ENCODE data around the gene STOML1. TPM values are rescaled to one million over a fixed set of nuclear protein-coding genes. Genes with fewer than 3 reads are reported as not detected.

The STOML1 gene
- total RNA-seq, 1 experiment from 2014 or later = 6.9 TPM

DNA sequence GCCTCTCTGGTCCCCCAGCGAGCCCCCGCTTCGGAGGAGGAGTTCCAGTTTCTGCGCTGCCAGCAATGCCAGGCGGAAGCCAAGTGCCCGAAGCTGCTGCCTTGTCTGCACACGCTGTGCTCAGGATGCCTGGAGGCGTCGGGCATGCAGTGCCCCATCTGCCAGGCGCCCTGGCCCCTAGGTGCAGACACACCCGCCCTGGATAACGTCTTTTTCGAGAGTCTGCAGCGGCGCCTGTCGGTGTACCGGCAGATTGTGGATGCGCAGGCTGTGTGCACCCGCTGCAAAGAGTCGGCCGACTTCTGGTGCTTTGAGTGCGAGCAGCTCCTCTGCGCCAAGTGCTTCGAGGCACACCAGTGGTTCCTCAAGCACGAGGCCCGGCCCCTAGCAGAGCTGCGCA, 5.9 kb upstream of the STOML1 start:
- intact Hi-C loops (cut with micrococcal nuclease; ENCODE audit: unreplicated experiment) = no loop called here
- POLR2A ChIA-PET = no interaction called here

DNA sequence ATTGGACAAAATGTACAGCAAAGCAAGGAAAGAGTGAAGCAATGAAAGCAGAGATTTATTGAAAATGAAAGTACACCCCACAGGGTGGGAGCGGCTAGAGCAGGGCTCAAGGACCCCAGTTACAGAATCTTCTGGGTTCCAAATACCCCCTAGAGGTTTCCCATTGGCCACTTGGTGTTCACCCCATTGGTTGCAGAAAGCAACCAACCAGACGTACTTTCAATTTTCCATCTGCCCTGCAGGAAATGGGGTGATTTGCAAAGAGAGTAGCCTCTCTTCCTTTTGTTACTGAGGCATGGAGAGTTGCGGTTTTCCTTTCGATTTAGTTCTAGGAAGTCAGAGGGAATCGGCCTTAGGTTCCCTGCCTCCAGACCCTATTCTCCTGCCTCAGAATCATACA, 4.8 kb upstream of the STOML1 start:
- Histone ChIP-seq H3K36me3 (ENCODE audit: control insufficient read depth, insufficient read depth, low read length) (no peaks in the 10 kb centered on the region; the same call in 1 of the 2 replicates), H3K4me3 (ENCODE audit: low read depth in 2 of 2, low read length in 2 of 2) (peak overlapping the region; percentile 82 to 89), H3K9me3 (ENCODE audit: control insufficient read depth, insufficient read depth, low read depth, low read length) (no peaks in the 10 kb centered on the region), H3K27ac (ENCODE audit: low read length) (peak overlapping the region; percentile 87), H3K27me3 (ENCODE audit: control insufficient read depth, insufficient read depth, low read length) (no peaks in the 10 kb centered on the region), H3K4me1 (ENCODE audit: control insufficient read depth, insufficient read depth, low read length) (peaks cover 31% of the 10 kb centered on the region)
- ATAC-seq = no peak
- in situ Hi-C loops (cut with HindIII; ENCODE audit: low pct_unique_long_range_greater_than_20kb, low sequenced_read_pairs) = no loop called here
- ChIA-PET POLR2A (no interaction called here), CTCF (interaction anchor here (0.5 to 1.1 kb wide), 4 partner anchors 10 to 497 kb away, joined by 3 to 4 read pairs (median 4); no protein-coding TSS in a partner anchor)
- TF ChIP-seq, protein P1, sequence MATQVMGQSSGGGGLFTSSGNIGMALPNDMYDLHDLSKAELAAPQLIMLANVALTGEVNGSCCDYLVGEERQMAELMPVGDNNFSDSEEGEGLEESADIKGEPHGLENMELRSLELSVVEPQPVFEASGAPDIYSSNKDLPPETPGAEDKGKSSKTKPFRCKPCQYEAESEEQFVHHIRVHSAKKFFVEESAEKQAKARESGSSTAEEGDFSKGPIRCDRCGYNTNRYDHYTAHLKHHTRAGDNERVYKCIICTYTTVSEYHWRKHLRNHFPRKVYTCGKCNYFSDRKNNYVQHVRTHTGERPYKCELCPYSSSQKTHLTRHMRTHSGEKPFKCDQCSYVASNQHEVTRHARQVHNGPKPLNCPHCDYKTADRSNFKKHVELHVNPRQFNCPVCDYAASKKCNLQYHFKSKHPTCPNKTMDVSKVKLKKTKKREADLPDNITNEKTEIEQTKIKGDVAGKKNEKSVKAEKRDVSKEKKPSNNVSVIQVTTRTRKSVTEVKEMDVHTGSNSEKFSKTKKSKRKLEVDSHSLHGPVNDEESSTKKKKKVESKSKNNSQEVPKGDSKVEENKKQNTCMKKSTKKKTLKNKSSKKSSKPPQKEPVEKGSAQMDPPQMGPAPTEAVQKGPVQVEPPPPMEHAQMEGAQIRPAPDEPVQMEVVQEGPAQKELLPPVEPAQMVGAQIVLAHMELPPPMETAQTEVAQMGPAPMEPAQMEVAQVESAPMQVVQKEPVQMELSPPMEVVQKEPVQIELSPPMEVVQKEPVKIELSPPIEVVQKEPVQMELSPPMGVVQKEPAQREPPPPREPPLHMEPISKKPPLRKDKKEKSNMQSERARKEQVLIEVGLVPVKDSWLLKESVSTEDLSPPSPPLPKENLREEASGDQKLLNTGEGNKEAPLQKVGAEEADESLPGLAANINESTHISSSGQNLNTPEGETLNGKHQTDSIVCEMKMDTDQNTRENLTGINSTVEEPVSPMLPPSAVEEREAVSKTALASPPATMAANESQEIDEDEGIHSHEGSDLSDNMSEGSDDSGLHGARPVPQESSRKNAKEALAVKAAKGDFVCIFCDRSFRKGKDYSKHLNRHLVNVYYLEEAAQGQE (IDR thresholded peaks at IDR 0.05; ENCODE audit: insufficient read depth in 1 of 2, low read depth in 2 of 2, low read length in 1 of 2) = no peak
- no peak for TF ChIP-seq POLR2AphosphoS5 (IDR thresholded peaks at IDR 0.05; ENCODE audit: low read depth, low read length)
- TF ChIP-seq TCF7L2 (IDR thresholded peaks at IDR 0.05; ENCODE audit: low read depth, low read length) = no peak
- no peak for TF ChIP-seq SIN3A (IDR thresholded peaks at IDR 0.05; ENCODE audit: borderline replicate concordance, insufficient read depth, low read depth, low read length)
- TF ChIP-seq, protein P2, sequence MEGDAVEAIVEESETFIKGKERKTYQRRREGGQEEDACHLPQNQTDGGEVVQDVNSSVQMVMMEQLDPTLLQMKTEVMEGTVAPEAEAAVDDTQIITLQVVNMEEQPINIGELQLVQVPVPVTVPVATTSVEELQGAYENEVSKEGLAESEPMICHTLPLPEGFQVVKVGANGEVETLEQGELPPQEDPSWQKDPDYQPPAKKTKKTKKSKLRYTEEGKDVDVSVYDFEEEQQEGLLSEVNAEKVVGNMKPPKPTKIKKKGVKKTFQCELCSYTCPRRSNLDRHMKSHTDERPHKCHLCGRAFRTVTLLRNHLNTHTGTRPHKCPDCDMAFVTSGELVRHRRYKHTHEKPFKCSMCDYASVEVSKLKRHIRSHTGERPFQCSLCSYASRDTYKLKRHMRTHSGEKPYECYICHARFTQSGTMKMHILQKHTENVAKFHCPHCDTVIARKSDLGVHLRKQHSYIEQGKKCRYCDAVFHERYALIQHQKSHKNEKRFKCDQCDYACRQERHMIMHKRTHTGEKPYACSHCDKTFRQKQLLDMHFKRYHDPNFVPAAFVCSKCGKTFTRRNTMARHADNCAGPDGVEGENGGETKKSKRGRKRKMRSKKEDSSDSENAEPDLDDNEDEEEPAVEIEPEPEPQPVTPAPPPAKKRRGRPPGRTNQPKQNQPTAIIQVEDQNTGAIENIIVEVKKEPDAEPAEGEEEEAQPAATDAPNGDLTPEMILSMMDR (IDR thresholded peaks at IDR 0.05) = no peak
- intact Hi-C loops (cut with micrococcal nuclease; ENCODE audit: unreplicated experiment) = no loop called here
- no peak for DNase-seq (ENCODE audit: low read depth, low spot score)
- no TSS peak for BruUV-seq (replicated peaks)

More for the DNA sequence above, 5.9 kb upstream of the STOML1 start:
- Histone ChIP-seq H3K36me3 (ENCODE audit: control insufficient read depth, insufficient read depth, low read length) (no peaks in the 10 kb centered on the region; the same call in 1 of the 2 replicates), H3K27ac (ENCODE audit: low read length) (peak overlapping the region; percentile 87; the same call in 1 of the 2 replicates), H3K4me1 (ENCODE audit: control insufficient read depth, insufficient read depth, low read length) (peaks cover 26% of the 10 kb centered on the region), H3K27me3 (ENCODE audit: control insufficient read depth, insufficient read depth, low read length) (no peaks in the 10 kb centered on the region), H3K4me3 (ENCODE audit: low read depth in 2 of 2, low read length in 2 of 2) (peak overlapping the region in 1 of 2 experiments; percentile 15; a peak in 1 of 4 replicates), H3K9me3 (ENCODE audit: control insufficient read depth, insufficient read depth, low read depth, low read length) (no peaks in the 10 kb centered on the region)
- ATAC-seq (peak; percentile 38), DNase-seq (ENCODE audit: low read depth, low spot score) (no peak)
- in situ Hi-C loops (cut with HindIII; ENCODE audit: low pct_unique_long_range_greater_than_20kb, low sequenced_read_pairs) = no loop called here
- CTCF ChIA-PET = interaction anchor here (1.0 to 1.4 kb wide), 2 partner anchors 25 to 47 kb away, joined by 5 read pairs; no protein-coding TSS in a partner anchor
- TF ChIP-seq, protein P2 (IDR thresholded peaks at IDR 0.05) = peak; percentile 68; the same call in 1 of the 2 replicates
- TF ChIP-seq, protein P1 (IDR thresholded peaks at IDR 0.05; ENCODE audit: insufficient read depth in 1 of 2, low read depth in 2 of 2, low read length in 1 of 2) = no peak
- BruUV-seq (replicated peaks) = no TSS peak

All from Panc1 (cell line).